Parathyroid adenoma (tissue), 2 donors: Measurements from ENCODE around the gene CBLB.

Source experiments
- H2AFZ ChIP-seq: fragments of 300-600 bp; sonication (generic); one replicate; pipeline ENCODE4 v1.7.0; 2017; ENCODE audit warnings: antibody characterized with exemption, mild to moderate bottlenecking
- H3K27ac ChIP-seq: fragments of 300-600 bp; sonication (generic); one replicate; pipeline ENCODE4 v1.7.0; 2017
- H3K27me3 ChIP-seq: fragments of 300-600 bp; sonication (generic); one replicate; pipeline ENCODE4 v1.7.0; 2017; ENCODE audit warnings: low read length; ENCODE audit not compliant: control insufficient read depth, insufficient read depth
- H3K36me3 ChIP-seq: fragments of 300-600 bp; sonication (generic); one replicate; pipeline ENCODE4 v1.7.0; 2017; ENCODE audit warnings: low read length; ENCODE audit not compliant: control insufficient read depth, insufficient read depth
- H3K4me1 ChIP-seq: fragments of 300-600 bp; sonication (generic); one replicate; pipeline ENCODE4 v1.7.0; 2017; ENCODE audit warnings: control low read depth
- H3K4me2 ChIP-seq: fragments of 300-600 bp; sonication (generic); one replicate; pipeline ENCODE4 v1.7.0; 2017; ENCODE audit warnings: low read length
- H3K4me3 ChIP-seq: fragments of 300-600 bp; sonication (generic); one replicate; pipeline ENCODE4 v1.7.0; 2017; ENCODE audit warnings: low read depth, low read length
- H3K79me2 ChIP-seq: fragments of 300-600 bp; sonication (generic); one replicate; pipeline ENCODE4 v1.7.0; 2017; ENCODE audit warnings: control low read depth
- H3K9ac ChIP-seq: fragments of 300-600 bp; sonication (generic); one replicate; pipeline ENCODE4 v1.7.0; 2017; ENCODE audit warnings: mild to moderate bottlenecking
- H3K9me3 ChIP-seq: fragments of 300-600 bp; sonication (generic); one replicate; pipeline ENCODE4 v1.7.0; 2017; ENCODE audit warnings: low read length; ENCODE audit not compliant: control insufficient read depth
- CTCF ChIP-seq: fragments of 300-600 bp; sonication (generic); IDR thresholded peaks from one replicate; pipeline ENCODE4 v1.7.0; 2017; ENCODE audit warnings: antibody characterized with exemption, mild to moderate bottlenecking
- donor health status: primary hyperparathyroidism.

Gene CBLB

GRCh38 chr3:105770410-105770809, 98.4 kb downstream of the CBLB start:
- H3K27ac ChIP-seq: no peak overlapping the region
- no peaks in the 10 kb centered on the region for H3K4me1 ChIP-seq

GRCh38 chr3:105767776-105768175, 101.0 kb downstream of the CBLB start:
- Histone ChIP-seq H3K9me3 (no peaks in the 10 kb centered on the region), H3K4me3 (no peak overlapping the region), H3K36me3 (no peaks in the 10 kb centered on the region), H2AFZ (no peak overlapping the region), H3K79me2 (peaks cover 7% of the 10 kb centered on the region), H3K27ac (no peak overlapping the region), H3K27me3 (no peaks in the 10 kb centered on the region), H3K4me2 (no peak overlapping the region), H3K9ac (no peak overlapping the region), H3K4me1 (no peaks in the 10 kb centered on the region)
- TF ChIP-seq CTCF: no peak

More at GRCh38 chr3:105770410-105770809, 98.4 kb downstream of the CBLB start:
- no peak overlapping the region for H3K9ac ChIP-seq
- H2AFZ ChIP-seq: no peak overlapping the region
- H3K9me3 ChIP-seq: no peaks in the 10 kb centered on the region
- peaks cover 14% of the 10 kb centered on the region for H3K79me2 ChIP-seq
- TF ChIP-seq CTCF: no peak
- H3K4me3 ChIP-seq: no peak overlapping the region
- no peaks in the 10 kb centered on the region for H3K36me3 ChIP-seq
- H3K4me2 ChIP-seq: no peak overlapping the region
- no peaks in the 10 kb centered on the region for H3K27me3 ChIP-seq

DNA sequence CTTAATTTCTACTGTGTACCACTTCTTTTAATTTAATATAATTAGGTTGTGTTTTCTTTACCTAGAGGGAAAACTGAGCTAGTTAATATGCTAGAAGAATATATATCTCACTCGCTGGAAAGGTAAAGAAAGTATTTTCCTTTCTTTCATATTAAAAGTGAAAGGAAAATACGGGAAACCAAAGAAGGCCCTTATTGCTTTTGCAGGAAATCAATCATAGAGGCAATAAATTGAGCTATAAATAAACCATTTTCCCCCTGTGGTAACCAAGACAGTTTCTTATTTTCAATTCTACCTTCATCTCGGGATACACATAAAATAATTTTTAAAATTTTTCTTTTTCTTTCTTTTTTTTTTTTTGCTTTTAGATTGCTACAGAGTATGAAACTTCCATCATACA, 101.6 kb downstream of the CBLB start:
- H2AFZ ChIP-seq: no peak overlapping the region
- no peak overlapping the region for H3K27ac ChIP-seq
- peaks cover 6% of the 10 kb centered on the region for H3K79me2 ChIP-seq
- H3K36me3 ChIP-seq: no peaks in the 10 kb centered on the region
- H3K4me3 ChIP-seq: no peak overlapping the region
- no peaks in the 10 kb centered on the region for H3K4me1 ChIP-seq
- H3K9me3 ChIP-seq: no peaks in the 10 kb centered on the region
- H3K4me2 ChIP-seq: no peak overlapping the region
- no peak overlapping the region for H3K9ac ChIP-seq
- no peaks in the 10 kb centered on the region for H3K27me3 ChIP-seq
- TF ChIP-seq CTCF: no peak

GRCh38 chr3:105765308-105765639, 103.5 kb downstream of the CBLB start:
- Histone ChIP-seq H3K9ac (no peak overlapping the region), H3K27me3 (no peaks in the 10 kb centered on the region), H3K4me2 (no peak overlapping the region), H3K9me3 (no peaks in the 10 kb centered on the region), H2AFZ (no peak overlapping the region), H3K27ac (no peak overlapping the region), H3K4me1 (no peaks in the 10 kb centered on the region), H3K36me3 (no peaks in the 10 kb centered on the region), H3K4me3 (no peak overlapping the region), H3K79me2 (peaks cover 7% of the 10 kb centered on the region)
- no peak for TF ChIP-seq CTCF

GRCh38 chr3:105764378-105765307, 104.2 kb downstream of the CBLB start:
- Histone ChIP-seq H3K9me3 (no peaks in the 10 kb centered on the region), H3K4me1 (no peaks in the 10 kb centered on the region), H3K9ac (no peak overlapping the region), H2AFZ (no peak overlapping the region), H3K79me2 (peaks cover 7% of the 10 kb centered on the region), H3K4me2 (no peak overlapping the region), H3K27me3 (no peaks in the 10 kb centered on the region), H3K27ac (no peak overlapping the region), H3K4me3 (no peak overlapping the region), H3K36me3 (no peaks in the 10 kb centered on the region)
- no peak for TF ChIP-seq CTCF
